SU-DHL-6 (cell line): ENCODE measurements around the gene SLC44A1.

Experiments
- H2AFZ ChIP-seq: fragments of 200-600 bp; sonication (generic); 2 replicates; pipeline ENCODE4 v1.6.1; 2014; ENCODE audit warnings: low read depth, mild to moderate bottlenecking, moderate library complexity, mixed read lengths, antibody characterized with exemption, low read length; ENCODE audit not compliant: severe bottlenecking
- H3F3A ChIP-seq: fragments of 200-600 bp; shearing (Covaris generic); 2 replicates; pipeline ENCODE4 v1.6.0; 2016; ENCODE audit warnings: antibody characterized with exemption, mild to moderate bottlenecking; ENCODE audit not compliant: insufficient read depth
- H3K27ac ChIP-seq: fragments of 200-600 bp; sonication (generic); 2 replicates; pipeline ENCODE4 v1.5.1; 2016; ENCODE audit warnings: low read depth, mild to moderate bottlenecking, low read length, moderate library complexity, mixed read lengths
- H3K27me3 ChIP-seq: fragments of 200-600 bp; sonication (generic), shearing (Covaris generic); 2 replicates; pipeline ENCODE4 v1.6.0; 2014; ENCODE audit warnings: mild to moderate bottlenecking, low read length
- H3K36me3 ChIP-seq: fragments of 200-600 bp; sonication (generic); 2 replicates; pipeline ENCODE4 v1.6.1; 2014; ENCODE audit warnings: mild to moderate bottlenecking, low read length, mixed read lengths
- H3K4me2 ChIP-seq: fragments of 300-600, 200-600 bp; shearing (Covaris generic), sonication (generic); 2 replicates; pipeline ENCODE4 v1.6.0; 2014; ENCODE audit warnings: low read length, low read depth, mild to moderate bottlenecking; ENCODE audit not compliant: poor library complexity, severe bottlenecking
- H3K4me3 ChIP-seq: fragments of 200-600 bp; sonication (generic); 2 replicates; pipeline ENCODE4 v1.5.1; 2014; ENCODE audit warnings: antibody characterized with exemption, low read length, mild to moderate bottlenecking, mixed read lengths; ENCODE audit not compliant: insufficient read depth, poor library complexity, severe bottlenecking
- H3K79me2 ChIP-seq: fragments of 200-600 bp; sonication (generic); 2 replicates; pipeline ENCODE4 v1.6.1; 2014; ENCODE audit warnings: mild to moderate bottlenecking, low read length, moderate library complexity; ENCODE audit not compliant: insufficient read depth
- H3K9ac ChIP-seq: fragments of 200-600 bp; sonication (generic); 2 replicates; pipeline ENCODE4 v1.7.0; 2014; ENCODE audit warnings: mild to moderate bottlenecking, low read length
- H3K9me2 ChIP-seq: fragments of 200-600 bp; sonication (generic); replicated peaks from 2 replicates; pipeline ENCODE4 v1.6.1; 2014; ENCODE audit warnings: low read length; ENCODE audit not compliant: insufficient read depth
- H3K9me3 ChIP-seq: fragments of 200-600 bp; sonication (generic); 2 replicates; pipeline ENCODE4 v1.6.1; 2014; ENCODE audit warnings: low read length, mixed read lengths; ENCODE audit not compliant: insufficient read depth
- H4K20me1 ChIP-seq: fragments of 200-600 bp; sonication (generic); 2 replicates; pipeline ENCODE4 v1.6.1; 2014; ENCODE audit warnings: low read depth, mild to moderate bottlenecking, antibody characterized with exemption, low read length, moderate library complexity, mixed read lengths
- CTCF ChIP-seq: fragments of 200-600 bp; sonication (generic); IDR thresholded peaks from one replicate; pipeline ENCODE4 v1.5.1; 2017; ENCODE audit warnings: antibody characterized with exemption, mild to moderate bottlenecking, low read length, moderate library complexity; ENCODE audit not compliant: insufficient read depth, poor library complexity, severe bottlenecking
- EZH2phosphoT487 ChIP-seq: fragments of 200-600 bp; sonication (generic), shearing (Covaris generic); conservative IDR thresholded peaks from 2 replicates; pipeline ENCODE4 v1.6.1; 2018; ENCODE audit warnings: mild to moderate bottlenecking, antibody characterized with exemption, low read length, moderate library complexity, mixed read lengths

Gene SLC44A1

GRCh38 chr9:105318729-105319191 lies 74.3 kb downstream of the SLC44A1 start:
- Histone ChIP-seq H3F3A (no peaks in the 10 kb centered on the region), H3K9me2 (no peaks in the 10 kb centered on the region), H3K9ac (no peak overlapping the region), H3K27me3 (no peaks in the 10 kb centered on the region), H3K36me3 (no peaks in the 10 kb centered on the region), H3K4me2 (no peak overlapping the region), H4K20me1 (no peaks in the 10 kb centered on the region), H2AFZ (no peak overlapping the region), H3K9me3 (no peaks in the 10 kb centered on the region), H3K27ac (no peak overlapping the region), H3K79me2 (no peaks in the 10 kb centered on the region), H3K4me3 (no peak overlapping the region)
- TF ChIP-seq EZH2phosphoT487, result no peak
- TF ChIP-seq CTCF, result no peak

- no peaks in the 10 kb centered on the region for H3K9me2 ChIP-seq
- no peaks in the 10 kb centered on the region for H3K36me3 ChIP-seq
- no peak overlapping the region for H3K4me2 ChIP-seq
- H2AFZ ChIP-seq, result no peak overlapping the region
- H3K4me3 ChIP-seq, result no peak overlapping the region
- no peaks in the 10 kb centered on the region for H3K27me3 ChIP-seq
- TF ChIP-seq CTCF, result no peak
- no peak for TF ChIP-seq EZH2phosphoT487
- no peak overlapping the region for H3K27ac ChIP-seq
- no peaks in the 10 kb centered on the region for H3K79me2 ChIP-seq
- no peaks in the 10 kb centered on the region for H3F3A ChIP-seq
- H3K9ac ChIP-seq, result no peak overlapping the region
- H3K9me3 ChIP-seq, result no peaks in the 10 kb centered on the region
- no peaks in the 10 kb centered on the region for H4K20me1 ChIP-seq
Observed at GRCh38 chr9:105319202-105319813, 74.9 kb downstream of the SLC44A1 start.

- H2AFZ ChIP-seq, result no peak overlapping the region
- no peaks in the 10 kb centered on the region for H3K9me3 ChIP-seq
- H3K36me3 ChIP-seq, result no peaks in the 10 kb centered on the region
- H3K9ac ChIP-seq, result no peak overlapping the region
- no peaks in the 10 kb centered on the region for H3K9me2 ChIP-seq
- H3K4me2 ChIP-seq, result no peak overlapping the region
- no peak overlapping the region for H3K4me3 ChIP-seq
- no peak overlapping the region for H3K27ac ChIP-seq
- H3K79me2 ChIP-seq, result no peaks in the 10 kb centered on the region
- no peaks in the 10 kb centered on the region for H4K20me1 ChIP-seq
- H3K27me3 ChIP-seq, result no peaks in the 10 kb centered on the region
- TF ChIP-seq EZH2phosphoT487 (no peak), CTCF (no peak)
- H3F3A ChIP-seq, result no peaks in the 10 kb centered on the region
Observed at GRCh38 chr9:105320568-105320967, 76.1 kb downstream of the SLC44A1 start.
